IMR-90 (cell line): ENCODE data around the gene PLCL2. TPM values are rescaled to one million over a fixed set of nuclear protein-coding genes. Genes with fewer than 3 reads are reported as not detected.

ENCODE experiments used
- ATAC-seq: fragments of 200-7000 bp; cut with Tn5 transposase; 2 replicates; pipeline ENCODE4 v1.9.1; 2020; ENCODE audit warnings: low read depth, mild to moderate bottlenecking, moderate library complexity
- BruUV-seq: library from RNA; stranded (reverse); fragments of 400-500 nt; replicated peaks from 2 replicates; lab custom pipeline; 2021; lab: Mats Ljungman, UMichigan
- CTCF ChIA-PET: fragments of 300-600 bp; formaldehyde crosslinking; extraction: SDS; loops from one replicate; lab custom pipeline; 2021; ENCODE audit warnings: antibody characterized with exemption; lab: Yijun Ruan, JAX
- POLR2A ChIA-PET: fragments of 300-600 bp; sonication (Branson Sonifier 250); formaldehyde crosslinking; loops from one replicate; lab custom pipeline; 2022; ENCODE audit warnings: antibody characterized with exemption; ENCODE audit not compliant: unreplicated experiment; lab: Charles Lee
- DNase-seq: peaks from one replicate; pipeline ENCODE4 v3.0.0; 2013
- H2AFZ ChIP-seq: replicated peaks from 2 replicates; pipeline ENCODE3; 2013; ENCODE audit warnings: low read length, mild to moderate bottlenecking; ENCODE audit not compliant: poor library complexity
- H2AK5ac ChIP-seq: 2 replicates; pipeline ENCODE4 v1.6.1; 2013; ENCODE audit warnings: low read depth, low read length, inconsistent platforms
- H2AK9ac ChIP-seq: replicated peaks from 2 replicates; pipeline ENCODE3; 2013; ENCODE audit warnings: mild to moderate bottlenecking, low read depth, low read length, moderate library complexity; ENCODE audit not compliant: poor library complexity
- H2BK120ac ChIP-seq: 2 replicates; pipeline ENCODE4 v1.6.1; 2013; ENCODE audit warnings: low read depth, low read length, inconsistent platforms
- H2BK15ac ChIP-seq: 3 replicates; pipeline ENCODE4 v1.6.1; 2013; ENCODE audit warnings: low read depth, low read length, inconsistent platforms
- H2BK20ac ChIP-seq: 2 replicates; pipeline ENCODE4 v1.6.1; 2013; ENCODE audit warnings: low read depth, mild to moderate bottlenecking, inconsistent platforms, low read length, moderate library complexity
- H2BK5ac ChIP-seq: 2 replicates; pipeline ENCODE4 v1.6.1; 2013; ENCODE audit warnings: mild to moderate bottlenecking, low read depth, low read length, inconsistent platforms; ENCODE audit not compliant: poor library complexity, severe bottlenecking
- H3K14ac ChIP-seq: replicated peaks from 2 replicates; pipeline ENCODE4 v1.6.1; 2013; ENCODE audit warnings: low read depth, low read length, inconsistent platforms
- H3K18ac ChIP-seq: 2 replicates; pipeline ENCODE4 v1.6.1; 2013; ENCODE audit warnings: low read depth, low read length, control low read depth
- H3K23ac ChIP-seq: 2 replicates; pipeline ENCODE4 v1.6.1; 2013; ENCODE audit warnings: low read depth, low read length, inconsistent platforms
- H3K27ac ChIP-seq: 2 replicates; pipeline ENCODE4 v1.5.1; 2013; ENCODE audit warnings: mild to moderate bottlenecking, control low read depth, low read length; ENCODE audit not compliant: insufficient read depth
- H3K27me3 ChIP-seq: 2 replicates; pipeline ENCODE4 v1.6.1; 2013; ENCODE audit warnings: low read length; ENCODE audit not compliant: control insufficient read depth, insufficient read depth
- H3K36me3 ChIP-seq: 2 replicates; pipeline ENCODE4 v1.6.1; 2013; ENCODE audit warnings: low read length, mixed read lengths; ENCODE audit not compliant: control insufficient read depth, insufficient read depth
- H3K4ac ChIP-seq: 2 replicates; pipeline ENCODE4 v1.6.1; 2013; ENCODE audit warnings: low read depth, low read length, inconsistent platforms
- H3K4me1 ChIP-seq: 2 replicates; pipeline ENCODE4 v1.6.1; 2013; ENCODE audit warnings: low read length, mixed read lengths; ENCODE audit not compliant: control insufficient read depth, insufficient read depth
- H3K4me2 ChIP-seq: 2 replicates; pipeline ENCODE4 v1.6.1; 2013; ENCODE audit warnings: low read depth, mild to moderate bottlenecking, control low read depth, low read length, moderate library complexity
- H3K4me3 ChIP-seq: 2 replicates; pipeline ENCODE4 v1.5.1; 2013; ENCODE audit warnings: low read depth, mild to moderate bottlenecking, control low read depth, low read length, moderate library complexity; ENCODE audit not compliant: insufficient read depth
- H3K56ac ChIP-seq: 2 replicates; pipeline ENCODE4 v1.6.1; 2013; ENCODE audit warnings: low read length, inconsistent platforms; ENCODE audit not compliant: insufficient read depth; ENCODE audit errors: extremely low read depth
- H3K79me1 ChIP-seq, 2 experiments: 2 replicates each; pipeline ENCODE4 v1.6.1; 2013; ENCODE audit warnings: low read length in 2 of 2, inconsistent platforms in 1 of 2, low read depth in 1 of 2
- H3K9ac ChIP-seq: 2 replicates; pipeline ENCODE4 v1.6.1; 2013; ENCODE audit warnings: low read depth, low read length, control low read depth
- H3K9me1 ChIP-seq: 2 replicates; pipeline ENCODE4 v1.6.1; 2013; ENCODE audit warnings: low read length, inconsistent platforms; ENCODE audit not compliant: insufficient read depth
- H3K9me3 ChIP-seq: 2 replicates; pipeline ENCODE4 v1.6.1; 2013; ENCODE audit warnings: low read length; ENCODE audit not compliant: control insufficient read depth, insufficient read depth
- H4K20me1 ChIP-seq: 2 replicates; pipeline ENCODE4 v1.6.1; 2013; ENCODE audit warnings: low read length, inconsistent platforms; ENCODE audit not compliant: insufficient read depth
- H4K5ac ChIP-seq: 2 replicates; pipeline ENCODE4 v1.6.1; 2013; ENCODE audit warnings: mild to moderate bottlenecking, low read depth, low read length, control low read depth
- H4K8ac ChIP-seq, 2 experiments: 2 replicates each; pipeline ENCODE4 v1.6.1; 2013; ENCODE audit warnings: low read depth in 2 of 2, low read length in 2 of 2, control low read depth in 1 of 2, inconsistent platforms in 1 of 2
- H4K91ac ChIP-seq: 2 replicates; pipeline ENCODE4 v1.6.1; 2013; ENCODE audit warnings: low read depth, low read length, inconsistent platforms; ENCODE audit not compliant: insufficient read depth
- BHLHE40 ChIP-seq: fragments of 150-350 bp; IDR thresholded peaks from 2 replicates; pipeline ENCODE4 v1.6.1; 2016; ENCODE audit warnings: mild to moderate bottlenecking, low read depth, low read length
- CHD1 ChIP-seq: IDR thresholded peaks from 2 replicates; pipeline ENCODE4 v1.6.1; 2012; ENCODE audit warnings: low read depth, low read length, improper control_type of control experiment
- FOS ChIP-seq: fragments of 150-350 bp; IDR thresholded peaks from 2 replicates; pipeline ENCODE4 v1.6.1; 2016; ENCODE audit warnings: low read depth, low read length
- MAFK ChIP-seq: IDR thresholded peaks from 2 replicates; pipeline ENCODE4 v1.6.1; 2012; ENCODE audit warnings: low read depth, low read length, improper control_type of control experiment
- MAZ ChIP-seq: IDR thresholded peaks from 2 replicates; pipeline ENCODE4 v1.6.1; 2012; ENCODE audit warnings: low read depth, mild to moderate bottlenecking, low read length, improper control_type of control experiment, moderate library complexity, borderline replicate concordance
- MXI1 ChIP-seq: IDR thresholded peaks from 2 replicates; pipeline ENCODE4 v1.6.1; 2012; ENCODE audit warnings: low read depth, mild to moderate bottlenecking, low read length, moderate library complexity, borderline replicate concordance
- NFE2L2 ChIP-seq: fragments of 150-350 bp; IDR thresholded peaks from 2 replicates; pipeline ENCODE4 v1.6.1; 2016; ENCODE audit warnings: low read depth, mild to moderate bottlenecking, low read length
- RCOR1 ChIP-seq: IDR thresholded peaks from 2 replicates; pipeline ENCODE4 v1.6.1; 2012; ENCODE audit warnings: mild to moderate bottlenecking, low read length, improper control_type of control experiment; ENCODE audit not compliant: insufficient replicate concordance
- RFX5 ChIP-seq: IDR thresholded peaks from 2 replicates; pipeline ENCODE4 v1.8.0; 2012; ENCODE audit warnings: low read depth, mild to moderate bottlenecking, low read length, moderate library complexity
- WGBS, 2 experiments: methylation state at CpG; one replicate each; pipeline versions ENCODE4 v1.1.5 to v1.1.7; 2013; ENCODE audit warnings: missing lambda C conversion rate in 2 of 2; ENCODE audit not compliant: insufficient read length in 1 of 2; ENCODE audit errors: extremely low coverage in 2 of 2; 5-methylcytosine and 5-hydroxymethylcytosine counted together
- dilution Hi-C: fragments of 300-500 bp; cut with HindIII; formaldehyde crosslinking; loops from one replicate; pipeline ENCODE4 v1.14.3; 2018; ENCODE audit warnings: low sequenced_read_pairs; ENCODE audit not compliant: unreplicated experiment
- in situ Hi-C: fragments of 300-500 bp; cut with MboI; formaldehyde crosslinking; loops from 3 replicates; pipeline ENCODE4 v1.14.3; 2019; ENCODE audit warnings: low sequenced_read_pairs, inconsistent platforms, mixed read lengths
- intact Hi-C: fragments of 100-400 bp; cut with micrococcal nuclease; formaldehyde crosslinking; loops from 2 replicates; pipeline ENCODE4 v1.10.0; 2022
- polyA plus RNA-seq, 3 experiments: library from polyadenylated mRNA; depleted of rRNA; stranded (reverse); fragments of >200 nt; gene quantifications; 2 replicates each; pipeline ENCODE4 v1.2.3, GENCODE V29; 2012; ENCODE audit warnings: low replicate concordance in 1 of 3
- total RNA-seq: library from RNA; depleted of rRNA; stranded (reverse); fragments of >200 nt; gene quantifications from 2 replicates; pipeline ENCODE4 v1.2.3, GENCODE V29; 2012
- TF ChIP-seq, protein P1 (sequence below): conservative IDR thresholded peaks from 2 replicates; pipeline ENCODE4 v1.5.1; 2012; ENCODE audit warnings: mild to moderate bottlenecking, low read depth, low read length, improper control_type of control experiment
- TF ChIP-seq, protein P2 (sequence below): fragments of 150-350 bp; IDR thresholded peaks from 2 replicates; pipeline ENCODE4 v1.6.1; 2016; ENCODE audit warnings: low read depth, mild to moderate bottlenecking, low read length, moderate library complexity, borderline replicate concordance
- TF ChIP-seq, protein P3 (sequence below): fragments of 150-350 bp; IDR thresholded peaks from 2 replicates; pipeline ENCODE4 v1.6.1; 2017; ENCODE audit warnings: mild to moderate bottlenecking, antibody characterized with exemption, low read length, low read depth

PLCL2 gene
- total and polyA plus RNA-seq, 2 of the 4 experiments (the other 2 are of a cell fraction), result 0.92 to 3.8 TPM

DNA sequence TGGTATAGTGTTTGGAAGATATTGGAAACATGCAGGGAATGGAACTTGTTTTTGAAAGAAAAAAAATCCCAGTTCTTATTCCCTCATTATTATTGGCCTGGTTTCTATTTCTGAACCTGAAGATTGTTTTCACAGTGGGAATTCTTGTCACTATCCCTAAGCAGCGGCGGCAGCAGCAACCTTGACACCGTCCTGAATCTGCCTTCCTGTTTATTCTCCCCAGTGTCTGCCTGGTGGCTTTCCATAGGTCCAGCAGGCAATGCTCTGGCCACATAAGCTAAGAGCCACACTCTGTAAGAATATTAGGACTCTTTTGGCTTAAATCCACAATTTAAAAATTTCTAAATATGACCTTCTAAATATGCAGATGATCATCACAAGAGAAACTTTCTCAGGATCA is 178.0 kb downstream of the PLCL2 start:
- ChIA-PET POLR2A (no interaction called here), CTCF (no interaction called here)
- H2BK5ac ChIP-seq, result no peak overlapping the region
- H3K9me3 ChIP-seq, result no peaks in the 10 kb centered on the region
- intact Hi-C loops, result no loop called here
- in situ Hi-C loops, result no loop called here
- H2BK20ac ChIP-seq, result no peak overlapping the region
- ATAC-seq (no peak), DNase-seq (no peak)
- H3K36me3 ChIP-seq, result no peaks in the 10 kb centered on the region
- no peak overlapping the region for H3K14ac ChIP-seq
- no TSS peak for BruUV-seq
- no peak overlapping the region for H3K23ac ChIP-seq
- H4K20me1 ChIP-seq, result no peaks in the 10 kb centered on the region
- H3K79me1 ChIP-seq, result no peaks in the 10 kb centered on the region
- no peak overlapping the region for H3K27ac ChIP-seq
- no peak overlapping the region for H2BK15ac ChIP-seq
- no peak overlapping the region for H4K8ac ChIP-seq
- no peak overlapping the region for H2AK5ac ChIP-seq
- H3K4me1 ChIP-seq, result no peaks in the 10 kb centered on the region
- H3K9me1 ChIP-seq, result no peaks in the 10 kb centered on the region
- H3K4ac ChIP-seq, result no peak overlapping the region
- no peak overlapping the region for H3K4me3 ChIP-seq
- H4K91ac ChIP-seq, result no peak overlapping the region
- H3K18ac ChIP-seq, result no peak overlapping the region
- TF ChIP-seq, protein P1, sequence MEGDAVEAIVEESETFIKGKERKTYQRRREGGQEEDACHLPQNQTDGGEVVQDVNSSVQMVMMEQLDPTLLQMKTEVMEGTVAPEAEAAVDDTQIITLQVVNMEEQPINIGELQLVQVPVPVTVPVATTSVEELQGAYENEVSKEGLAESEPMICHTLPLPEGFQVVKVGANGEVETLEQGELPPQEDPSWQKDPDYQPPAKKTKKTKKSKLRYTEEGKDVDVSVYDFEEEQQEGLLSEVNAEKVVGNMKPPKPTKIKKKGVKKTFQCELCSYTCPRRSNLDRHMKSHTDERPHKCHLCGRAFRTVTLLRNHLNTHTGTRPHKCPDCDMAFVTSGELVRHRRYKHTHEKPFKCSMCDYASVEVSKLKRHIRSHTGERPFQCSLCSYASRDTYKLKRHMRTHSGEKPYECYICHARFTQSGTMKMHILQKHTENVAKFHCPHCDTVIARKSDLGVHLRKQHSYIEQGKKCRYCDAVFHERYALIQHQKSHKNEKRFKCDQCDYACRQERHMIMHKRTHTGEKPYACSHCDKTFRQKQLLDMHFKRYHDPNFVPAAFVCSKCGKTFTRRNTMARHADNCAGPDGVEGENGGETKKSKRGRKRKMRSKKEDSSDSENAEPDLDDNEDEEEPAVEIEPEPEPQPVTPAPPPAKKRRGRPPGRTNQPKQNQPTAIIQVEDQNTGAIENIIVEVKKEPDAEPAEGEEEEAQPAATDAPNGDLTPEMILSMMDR, result no peak
- TF ChIP-seq BHLHE40, result no peak
- TF ChIP-seq MAFK, result no peak
- no peak for TF ChIP-seq FOS
- TF ChIP-seq CHD1, result no peak
- TF ChIP-seq, protein P2, sequence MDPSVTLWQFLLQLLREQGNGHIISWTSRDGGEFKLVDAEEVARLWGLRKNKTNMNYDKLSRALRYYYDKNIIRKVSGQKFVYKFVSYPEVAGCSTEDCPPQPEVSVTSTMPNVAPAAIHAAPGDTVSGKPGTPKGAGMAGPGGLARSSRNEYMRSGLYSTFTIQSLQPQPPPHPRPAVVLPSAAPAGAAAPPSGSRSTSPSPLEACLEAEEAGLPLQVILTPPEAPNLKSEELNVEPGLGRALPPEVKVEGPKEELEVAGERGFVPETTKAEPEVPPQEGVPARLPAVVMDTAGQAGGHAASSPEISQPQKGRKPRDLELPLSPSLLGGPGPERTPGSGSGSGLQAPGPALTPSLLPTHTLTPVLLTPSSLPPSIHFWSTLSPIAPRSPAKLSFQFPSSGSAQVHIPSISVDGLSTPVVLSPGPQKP, result no peak
- TF ChIP-seq RCOR1, result no peak
- TF ChIP-seq MXI1, result no peak
- TF ChIP-seq, protein P3, sequence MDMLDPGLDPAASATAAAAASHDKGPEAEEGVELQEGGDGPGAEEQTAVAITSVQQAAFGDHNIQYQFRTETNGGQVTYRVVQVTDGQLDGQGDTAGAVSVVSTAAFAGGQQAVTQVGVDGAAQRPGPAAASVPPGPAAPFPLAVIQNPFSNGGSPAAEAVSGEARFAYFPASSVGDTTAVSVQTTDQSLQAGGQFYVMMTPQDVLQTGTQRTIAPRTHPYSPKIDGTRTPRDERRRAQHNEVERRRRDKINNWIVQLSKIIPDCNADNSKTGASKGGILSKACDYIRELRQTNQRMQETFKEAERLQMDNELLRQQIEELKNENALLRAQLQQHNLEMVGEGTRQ, result no peak
- TF ChIP-seq RFX5, result no peak
- TF ChIP-seq NFE2L2, result no peak
- TF ChIP-seq MAZ, result no peak
- 29% methylated on average over 3 of the region's 3 CpGs; no CpG with 5 or more reads in 1 of the 2 experiments for WGBS, 2 experiments
- no peak overlapping the region for H2AK9ac ChIP-seq
- H3K9ac ChIP-seq, result no peak overlapping the region
- no peaks in the 10 kb centered on the region for H3K27me3 ChIP-seq
- H3K56ac ChIP-seq, result no peak overlapping the region
- H2BK120ac ChIP-seq, result no peak overlapping the region
- H2AFZ ChIP-seq, result no peak overlapping the region
- no peak overlapping the region for H3K4me2 ChIP-seq
- H4K5ac ChIP-seq, result no peak overlapping the region
- dilution Hi-C loops, result no loop called here
